GM19328 (cell line): ENCODE results near the gene NEFH.
"Not testable (repeated sequence)": the region's sequence is repeated elsewhere in the genome, so short reads cannot be mapped to it uniquely, and the experiment has no call there.

Source experiments
- ATAC-seq: cut with Tn5 transposase; IDR thresholded peaks from one replicate; pipeline ENCODE4 v1.9.1; 2021; ENCODE audit warnings: mild to moderate bottlenecking, moderate library complexity; ENCODE audit not compliant: unreplicated experiment

Gene NEFH, protein sequence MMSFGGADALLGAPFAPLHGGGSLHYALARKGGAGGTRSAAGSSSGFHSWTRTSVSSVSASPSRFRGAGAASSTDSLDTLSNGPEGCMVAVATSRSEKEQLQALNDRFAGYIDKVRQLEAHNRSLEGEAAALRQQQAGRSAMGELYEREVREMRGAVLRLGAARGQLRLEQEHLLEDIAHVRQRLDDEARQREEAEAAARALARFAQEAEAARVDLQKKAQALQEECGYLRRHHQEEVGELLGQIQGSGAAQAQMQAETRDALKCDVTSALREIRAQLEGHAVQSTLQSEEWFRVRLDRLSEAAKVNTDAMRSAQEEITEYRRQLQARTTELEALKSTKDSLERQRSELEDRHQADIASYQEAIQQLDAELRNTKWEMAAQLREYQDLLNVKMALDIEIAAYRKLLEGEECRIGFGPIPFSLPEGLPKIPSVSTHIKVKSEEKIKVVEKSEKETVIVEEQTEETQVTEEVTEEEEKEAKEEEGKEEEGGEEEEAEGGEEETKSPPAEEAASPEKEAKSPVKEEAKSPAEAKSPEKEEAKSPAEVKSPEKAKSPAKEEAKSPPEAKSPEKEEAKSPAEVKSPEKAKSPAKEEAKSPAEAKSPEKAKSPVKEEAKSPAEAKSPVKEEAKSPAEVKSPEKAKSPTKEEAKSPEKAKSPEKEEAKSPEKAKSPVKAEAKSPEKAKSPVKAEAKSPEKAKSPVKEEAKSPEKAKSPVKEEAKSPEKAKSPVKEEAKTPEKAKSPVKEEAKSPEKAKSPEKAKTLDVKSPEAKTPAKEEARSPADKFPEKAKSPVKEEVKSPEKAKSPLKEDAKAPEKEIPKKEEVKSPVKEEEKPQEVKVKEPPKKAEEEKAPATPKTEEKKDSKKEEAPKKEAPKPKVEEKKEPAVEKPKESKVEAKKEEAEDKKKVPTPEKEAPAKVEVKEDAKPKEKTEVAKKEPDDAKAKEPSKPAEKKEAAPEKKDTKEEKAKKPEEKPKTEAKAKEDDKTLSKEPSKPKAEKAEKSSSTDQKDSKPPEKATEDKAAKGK

GRCh38 chr22:29479417-29480261 lies at the start of gene NEFH:
TSS of gene NEFH (plus strand) at chr22:29480218. CDS start at chr22:29480263, 45 bp downstream.
- ATAC-seq: no peak

- ATAC-seq: no peak
Measured at GRCh38 chr22:29431986-29432385, 48.0 kb upstream of the NEFH start.

DNA sequence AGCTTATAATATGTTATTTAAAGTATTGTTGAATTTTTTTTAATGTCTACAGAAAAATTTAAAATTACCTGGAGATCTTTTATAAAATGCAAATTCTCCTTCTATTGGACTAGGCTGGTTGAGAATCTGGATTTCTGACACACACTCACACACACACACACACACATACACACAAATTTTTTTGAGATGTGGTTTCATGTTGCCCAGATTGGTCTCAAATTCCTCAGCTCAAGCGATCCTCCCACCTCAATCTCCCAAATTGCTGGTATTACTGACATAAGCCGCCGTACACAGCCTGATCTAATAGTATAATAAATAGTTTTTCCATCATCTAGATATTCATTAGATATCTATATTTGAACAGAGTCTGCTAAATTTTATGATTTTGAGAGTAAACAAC lies 46.2 kb upstream of the NEFH start:
- ATAC-seq: no peak

DNA sequence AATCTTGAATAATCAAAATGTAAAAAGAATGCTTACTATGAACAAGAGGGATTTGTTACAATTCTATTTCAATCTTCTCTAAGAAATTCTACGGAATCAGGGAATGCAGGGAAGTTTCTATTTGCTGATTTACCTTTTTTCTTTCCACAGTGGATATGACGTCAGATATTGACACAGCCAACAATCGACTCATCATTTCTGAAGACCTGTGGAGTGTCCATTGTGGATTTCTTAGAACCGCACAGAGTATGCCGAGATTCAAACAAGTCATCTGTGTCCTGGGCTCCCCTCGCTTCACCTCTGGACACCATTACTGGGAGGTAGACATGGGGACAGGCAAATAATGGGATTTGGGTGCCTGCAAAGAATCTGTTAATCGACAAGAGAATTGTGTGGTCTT lies 45.7 kb upstream of the NEFH start:
- no peak for ATAC-seq

GRCh38 chr22:29435236-29436136 lies 44.5 kb upstream of the NEFH start:
- ATAC-seq: no peak

- not testable (repeated sequence) for ATAC-seq
Measured at GRCh38 chr22:29438283-29438682, 41.7 kb upstream of the NEFH start, which contains the start of gene RFPL1. TSS of gene RFPL1 (plus strand) at chr22:29438583.

GRCh38 chr22:29442976-29443375 lies 37.0 kb upstream of the NEFH start:
- no peak for ATAC-seq

DNA sequence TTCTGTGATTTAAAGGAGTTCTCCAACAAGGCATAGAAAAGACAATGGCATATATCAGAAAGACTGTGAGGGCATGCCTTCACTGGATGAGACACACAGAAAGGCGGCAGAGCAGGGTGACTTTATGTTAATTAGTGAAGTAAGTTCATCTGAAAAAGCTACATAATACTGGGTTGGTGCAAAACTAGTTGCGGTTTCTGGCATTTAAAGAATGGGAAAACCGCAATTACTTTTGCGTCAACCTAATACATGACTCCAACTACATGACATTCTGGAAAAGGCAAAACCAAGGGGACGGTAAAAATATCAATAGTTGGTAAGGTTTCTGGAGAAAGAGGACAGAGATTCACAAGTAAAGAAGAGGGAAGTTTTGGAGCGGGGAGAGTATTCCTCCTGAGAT lies 36.6 kb upstream of the NEFH start:
- no peak for ATAC-seq

- no peak for ATAC-seq
Measured at GRCh38 chr22:29443861-29444792, 35.9 kb upstream of the NEFH start.

DNA sequence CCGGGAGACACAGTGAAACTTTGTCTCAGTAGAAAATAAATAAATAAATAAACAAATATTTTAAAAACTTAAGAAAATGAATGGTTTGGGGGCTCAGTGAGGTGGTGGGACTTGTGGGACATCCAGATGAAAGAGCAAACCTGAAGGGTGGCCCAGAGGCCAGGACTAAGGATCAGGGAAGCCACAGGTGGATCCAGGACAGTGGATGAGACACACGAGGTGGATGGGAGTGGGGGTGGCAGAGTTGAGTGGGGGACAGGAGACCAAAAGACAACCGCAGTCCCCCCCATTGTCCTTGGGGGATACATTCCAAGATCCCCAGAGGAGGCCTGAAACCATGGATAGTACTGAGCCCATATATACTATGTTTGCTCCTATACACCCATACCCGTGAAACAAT lies 34.5 kb upstream of the NEFH start:
- ATAC-seq: no peak

DNA sequence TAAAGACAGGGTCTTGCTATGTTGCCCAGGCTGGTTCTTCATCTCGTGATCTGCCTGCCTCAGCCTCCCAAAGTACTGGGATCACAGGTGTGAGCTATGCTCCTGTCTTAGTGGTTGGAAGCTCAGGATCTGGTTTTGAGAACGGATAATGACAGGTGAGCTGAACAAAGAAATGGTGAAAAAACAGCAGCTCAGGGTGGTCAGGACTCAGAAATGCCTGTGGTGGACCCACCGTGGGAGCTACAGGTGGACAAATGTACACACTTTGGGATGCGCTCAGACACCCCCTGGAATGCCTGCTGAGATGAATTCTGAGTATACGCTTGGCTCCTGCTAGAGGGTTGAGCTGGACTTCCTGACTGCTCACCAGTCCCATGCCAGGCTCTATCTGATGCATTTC lies 32.1 kb upstream of the NEFH start:
- no peak for ATAC-seq

GRCh38 chr22:29449296-29449875 lies 30.6 kb upstream of the NEFH start:
- no peak for ATAC-seq

- ATAC-seq: no peak
Measured at GRCh38 chr22:29450222-29450621, 29.8 kb upstream of the NEFH start.

GRCh38 chr22:29451863-29452262 lies 28.2 kb upstream of the NEFH start:
- no peak for ATAC-seq

DNA sequence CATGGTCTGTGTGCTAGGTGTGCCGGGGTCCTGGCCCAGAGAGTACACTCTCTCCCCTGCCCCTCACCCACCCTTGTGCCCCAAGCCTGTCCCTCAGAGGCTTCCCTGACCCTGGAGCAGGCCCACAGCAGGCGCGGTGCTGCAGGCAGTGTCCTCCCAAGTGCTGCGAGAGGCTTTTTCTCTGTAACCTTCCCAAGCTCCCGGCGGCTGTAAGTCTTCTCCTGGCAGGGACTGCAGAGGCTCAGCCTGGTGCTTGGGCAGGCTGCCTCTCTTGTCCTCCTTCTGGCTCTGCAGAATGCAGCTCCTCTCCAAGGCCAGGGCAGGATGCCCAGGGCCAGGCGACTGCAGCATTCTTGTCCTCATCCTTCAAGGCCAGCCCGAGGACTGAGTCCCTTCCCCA lies 25.7 kb upstream of the NEFH start:
- no peak for ATAC-seq

- no peak for ATAC-seq
Measured at GRCh38 chr22:29456211-29456671, 23.8 kb upstream of the NEFH start.

DNA sequence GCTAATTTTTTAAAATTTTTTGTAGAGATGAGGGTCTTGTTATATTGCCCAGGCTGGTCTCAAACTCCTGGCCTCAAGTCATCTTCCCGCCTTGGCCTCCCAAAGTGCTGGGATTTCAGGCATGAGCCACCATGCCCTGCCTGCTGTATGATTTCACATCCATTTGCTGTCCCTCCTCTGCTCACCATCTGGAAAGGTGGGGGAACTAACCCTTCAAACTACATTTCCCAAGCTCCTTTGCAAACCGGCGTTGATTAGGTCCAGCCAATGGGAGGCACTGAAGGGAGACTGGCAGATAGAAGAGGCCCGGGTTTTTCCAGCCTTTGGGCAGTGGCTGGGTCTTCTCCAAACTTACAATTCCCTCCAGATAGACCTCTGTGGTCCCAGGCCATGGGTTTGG lies 22.3 kb upstream of the NEFH start:
- ATAC-seq: no peak

DNA sequence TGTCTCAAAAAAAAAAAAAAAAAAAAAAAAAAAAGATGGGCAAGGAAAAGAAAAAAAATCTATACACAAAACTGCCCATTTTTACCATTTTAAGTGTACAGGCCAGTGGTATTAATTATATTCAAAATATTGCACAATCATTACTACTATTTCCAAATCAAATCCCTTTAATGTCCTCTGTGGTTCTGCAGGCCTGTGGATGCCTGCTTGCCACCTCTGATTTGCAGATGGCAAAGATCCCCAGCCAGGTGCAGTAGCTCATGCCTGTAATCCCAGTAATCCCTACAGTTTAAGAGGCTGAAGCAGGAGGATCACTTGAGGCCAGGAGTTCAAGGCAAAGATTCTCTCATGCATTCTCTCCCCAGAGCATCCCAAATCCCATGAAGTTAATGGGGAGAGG lies 21.5 kb upstream of the NEFH start:
- no peak for ATAC-seq
